ENCODE measurements around the gene CA12. TPM values are rescaled to one million over a fixed set of nuclear protein-coding genes. Genes with fewer than 3 reads are reported as not detected.

Gene CA12
- total and polyA plus RNA-seq, 2 donors (not counting 1 experiment from before 2014, with no cell fraction given) = not detected

DNA sequence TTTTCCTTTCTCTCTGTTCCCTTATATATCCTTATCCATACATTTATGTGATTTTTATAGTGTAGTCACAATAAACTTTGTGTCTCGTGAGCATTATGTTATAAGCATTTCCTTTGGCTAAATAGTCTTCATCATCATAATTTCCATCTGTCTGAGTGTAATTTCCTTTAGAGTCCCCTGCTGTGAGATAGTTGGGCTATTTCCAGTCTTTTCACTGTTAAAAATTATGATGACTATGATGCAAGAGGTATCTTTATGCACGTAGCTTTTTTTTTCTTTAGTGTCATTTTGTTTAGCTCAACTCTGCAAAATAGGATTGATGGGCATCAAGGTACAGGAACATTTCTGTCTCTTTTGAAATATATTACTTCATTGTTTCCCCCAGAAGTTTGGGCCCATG lies 26.9 kb upstream of the CA12 start:
- POLR2A ChIA-PET = no interaction called here
- Histone ChIP-seq H3K27ac (ENCODE audit: low read length in 2 of 2) (no peak overlapping the region), H3K4me2 (replicated peaks; ENCODE audit: low read depth, low read length, poor library complexity, severe bottlenecking) (no peak overlapping the region), H3K27me3 (replicated peaks in 1 of 4; ENCODE audit: control extremely low read depth in 1 of 4, control insufficient read depth in 3 of 4, insufficient read depth in 4 of 4, low read length in 3 of 4) (peaks cover 0 to 5% (median 2%) of the 10 kb centered on the region in 4 experiments), H3K9me3 (ENCODE audit: control extremely low read depth in 1 of 3, control insufficient read depth in 2 of 3, insufficient read depth in 1 of 3, low read length in 2 of 3) (no peaks in the 10 kb centered on the region), H2AFZ (ENCODE audit: insufficient read depth, low read depth, low read length, poor library complexity, severe bottlenecking) (no peak overlapping the region), H3K36me3 (replicated peaks in 1 of 2; ENCODE audit: control extremely low read depth in 1 of 2, control insufficient read depth in 1 of 2, extremely low read depth in 1 of 2, insufficient read depth in 2 of 2, low read length in 1 of 2) (no peaks in the 10 kb centered on the region), H3K4me1 (ENCODE audit: control insufficient read depth in 2 of 2, insufficient read depth in 2 of 2, low read length in 2 of 2) (peaks cover 0 to 4% of the 10 kb centered on the region in 2 donors), H3K9ac (ENCODE audit: low read length) (no peak overlapping the region), H3K79me2 (ENCODE audit: control insufficient read depth, insufficient read depth, low read length) (no peaks in the 10 kb centered on the region), H4K20me1 (ENCODE audit: control insufficient read depth, insufficient read depth, low read length, poor library complexity, severe bottlenecking) (no peaks in the 10 kb centered on the region), H3K4me3 (ENCODE audit: control extremely low read depth in 1 of 5, extremely low read depth in 1 of 5, insufficient read depth in 1 of 5, low read depth in 2 of 5, low read length in 4 of 5) (no peak overlapping the region)
- Mint-ChIP-seq H3K4me3 (no peak overlapping the region), H3K4me1 (peaks cover 11% of the 10 kb centered on the region), H3K27ac (no peak overlapping the region), H3K27me3 (peaks cover 11% of the 10 kb centered on the region), H3K9me3 (ENCODE audit: insufficient read depth) (no peaks in the 10 kb centered on the region)
- intact Hi-C loops (cut with micrococcal nuclease) = no loop called here
- CTCF ChIA-PET = interaction anchor here (1.0 to 1.1 kb wide), 2 partner anchors 120 to 360 kb away, joined by 3 read pairs; no protein-coding TSS in a partner anchor
- no CpG with 5 or more reads among the region's 2 CpGs for WGBS (ENCODE audit: insufficient coverage)
- TF ChIP-seq EZH2 (IDR thresholded peaks at IDR 0.05; ENCODE audit: borderline replicate concordance, insufficient read depth, low read depth, low read length, poor library complexity, severe bottlenecking) = no peak
- TF ChIP-seq, protein P1, sequence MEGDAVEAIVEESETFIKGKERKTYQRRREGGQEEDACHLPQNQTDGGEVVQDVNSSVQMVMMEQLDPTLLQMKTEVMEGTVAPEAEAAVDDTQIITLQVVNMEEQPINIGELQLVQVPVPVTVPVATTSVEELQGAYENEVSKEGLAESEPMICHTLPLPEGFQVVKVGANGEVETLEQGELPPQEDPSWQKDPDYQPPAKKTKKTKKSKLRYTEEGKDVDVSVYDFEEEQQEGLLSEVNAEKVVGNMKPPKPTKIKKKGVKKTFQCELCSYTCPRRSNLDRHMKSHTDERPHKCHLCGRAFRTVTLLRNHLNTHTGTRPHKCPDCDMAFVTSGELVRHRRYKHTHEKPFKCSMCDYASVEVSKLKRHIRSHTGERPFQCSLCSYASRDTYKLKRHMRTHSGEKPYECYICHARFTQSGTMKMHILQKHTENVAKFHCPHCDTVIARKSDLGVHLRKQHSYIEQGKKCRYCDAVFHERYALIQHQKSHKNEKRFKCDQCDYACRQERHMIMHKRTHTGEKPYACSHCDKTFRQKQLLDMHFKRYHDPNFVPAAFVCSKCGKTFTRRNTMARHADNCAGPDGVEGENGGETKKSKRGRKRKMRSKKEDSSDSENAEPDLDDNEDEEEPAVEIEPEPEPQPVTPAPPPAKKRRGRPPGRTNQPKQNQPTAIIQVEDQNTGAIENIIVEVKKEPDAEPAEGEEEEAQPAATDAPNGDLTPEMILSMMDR (IDR thresholded peaks at IDR 0.05) = no peak
- DNase-seq (no peak), ATAC-seq (ENCODE audit: low read depth) (no peak)

DNA sequence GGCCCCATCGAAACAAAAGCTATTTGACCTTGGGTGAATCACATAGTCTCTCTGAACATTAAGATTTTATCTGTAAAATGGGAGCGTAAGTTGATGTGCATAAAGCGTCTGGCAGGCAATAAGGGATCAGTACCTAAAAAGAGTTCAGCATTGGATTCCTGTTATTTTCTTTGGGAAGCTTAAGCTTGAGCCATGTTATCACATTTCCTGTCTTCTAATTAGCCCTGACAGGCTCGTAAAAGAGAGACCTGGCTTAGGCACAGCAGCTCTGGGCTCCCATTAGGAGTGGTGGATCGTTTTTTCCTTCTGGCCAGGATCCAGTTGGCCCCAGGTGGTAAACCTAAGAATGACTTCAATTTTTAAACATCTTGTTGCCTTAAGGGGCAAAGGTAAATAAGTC lies 26.0 kb upstream of the CA12 start:
- Mint-ChIP-seq H3K27ac (no peak overlapping the region), H3K4me3 (no peak overlapping the region), H3K27me3 (peaks cover 8% of the 10 kb centered on the region), H3K4me1 (peaks cover 11% of the 10 kb centered on the region), H3K9me3 (ENCODE audit: insufficient read depth) (no peaks in the 10 kb centered on the region)
- no peaks in the 10 kb centered on the region for H3K79me2 ChIP-seq (ENCODE audit: control insufficient read depth, insufficient read depth, low read length)
- H3K9ac ChIP-seq (ENCODE audit: low read length) = no peak overlapping the region
- H3K27ac ChIP-seq (ENCODE audit: low read length in 2 of 2) = no peak overlapping the region
- H3K27me3 ChIP-seq (replicated peaks in 1 of 4; ENCODE audit: control extremely low read depth in 1 of 4, control insufficient read depth in 3 of 4, insufficient read depth in 4 of 4, low read length in 3 of 4) = peaks cover 0 to 5% (median 2%) of the 10 kb centered on the region in 4 experiments
- intact Hi-C loops (cut with micrococcal nuclease) = no loop called here
- H3K4me2 ChIP-seq (replicated peaks; ENCODE audit: low read depth, low read length, poor library complexity, severe bottlenecking) = no peak overlapping the region
- no peak for DNase-seq
- CTCF ChIA-PET = no interaction called here
- H3K4me3 ChIP-seq (ENCODE audit: control extremely low read depth in 1 of 5, extremely low read depth in 1 of 5, insufficient read depth in 1 of 5, low read depth in 2 of 5, low read length in 4 of 5) = no peak overlapping the region
- H2AFZ ChIP-seq (ENCODE audit: insufficient read depth, low read depth, low read length, poor library complexity, severe bottlenecking) = no peak overlapping the region
- POLR2A ChIA-PET = no interaction called here
- H4K20me1 ChIP-seq (ENCODE audit: control insufficient read depth, insufficient read depth, low read length, poor library complexity, severe bottlenecking) = no peaks in the 10 kb centered on the region
- TF ChIP-seq, protein P1 (IDR thresholded peaks at IDR 0.05) = no peak
- no peak for TF ChIP-seq EZH2 (IDR thresholded peaks at IDR 0.05; ENCODE audit: borderline replicate concordance, insufficient read depth, low read depth, low read length, poor library complexity, severe bottlenecking)
- peaks cover 0 to 4% of the 10 kb centered on the region in 2 donors for H3K4me1 ChIP-seq (ENCODE audit: control insufficient read depth in 2 of 2, insufficient read depth in 2 of 2, low read length in 2 of 2)
- no peaks in the 10 kb centered on the region for H3K36me3 ChIP-seq (replicated peaks in 1 of 2; ENCODE audit: control extremely low read depth in 1 of 2, control insufficient read depth in 1 of 2, extremely low read depth in 1 of 2, insufficient read depth in 2 of 2, low read length in 1 of 2)
- ATAC-seq (ENCODE audit: low read depth) = no peak
- WGBS (ENCODE audit: insufficient coverage) = 96% methylated on average over 5 of the region's 5 CpGs
- no peaks in the 10 kb centered on the region for H3K9me3 ChIP-seq (ENCODE audit: control extremely low read depth in 1 of 3, control insufficient read depth in 2 of 3, insufficient read depth in 1 of 3, low read length in 2 of 3)
